SK-N-SH (cell line): ENCODE data around the gene NSMCE3. TPM values are rescaled to one million over a fixed set of nuclear protein-coding genes. Genes with fewer than 3 reads are reported as not detected.

Source experiments
- CTCF ChIA-PET: fragments of 300-600, 350-600 bp; formaldehyde crosslinking; extraction: SDS; loops from one replicate; lab custom pipeline; 2021; lab: Yijun Ruan, JAX
- POLR2A ChIA-PET: fragments of 350-600 bp; sonication (Branson Sonifier 250); formaldehyde crosslinking; extraction: SDS; loops from one replicate; lab custom pipeline; 2020; ENCODE audit warnings: antibody characterized with exemption, inconsistent platforms; lab: Yijun Ruan, JAX
- DNase-seq: peaks from one replicate; pipeline ENCODE4 v3.0.0; 2012
- H2AFZ ChIP-seq: fragments of 200-600 bp; sonication (generic); 2 replicates; pipeline ENCODE4 v1.8.1; 2016; ENCODE audit warnings: antibody characterized with exemption, mild to moderate bottlenecking, low read depth
- H3F3A ChIP-seq: fragments of 200-600 bp; sonication (generic); replicated peaks from 2 replicates; pipeline ENCODE3; 2016; ENCODE audit warnings: antibody characterized with exemption, mild to moderate bottlenecking; ENCODE audit not compliant: insufficient read depth
- H3K27ac ChIP-seq, 2 experiments: fragments of 200-500 bp in 1 of 2; fragments of 200-600 bp in 1 of 2; sonication (Bioruptor generic) in 1 of 2; sonication (generic), shearing (Covaris generic) in 1 of 2; 2 replicates each; pipeline versions ENCODE4 v1.5.1 to v1.6.1; 2014 to 2016; ENCODE audit warnings: low read depth in 2 of 2, inconsistent platforms in 1 of 2, low read length in 1 of 2, mild to moderate bottlenecking in 1 of 2, mixed read lengths in 1 of 2
- H3K27me3 ChIP-seq: fragments of 200-600 bp; sonication (generic), shearing (Covaris generic); 2 replicates; pipeline ENCODE4 v1.6.1; 2016; ENCODE audit warnings: mixed run types; ENCODE audit not compliant: insufficient read depth
- H3K36me3 ChIP-seq, 2 experiments: fragments of 200-500 bp in 1 of 2; fragments of 200-600 bp in 1 of 2; sonication (Bioruptor generic) in 1 of 2; sonication (generic) in 1 of 2; replicated peaks in 1 of 2; 2 replicates each; pipeline versions ENCODE3 to v1.5.1; 2014 to 2016; ENCODE audit warnings: low read length in 1 of 2, mild to moderate bottlenecking in 1 of 2; ENCODE audit not compliant: insufficient read depth in 2 of 2, control insufficient read depth in 1 of 2
- H3K4me1 ChIP-seq, 2 experiments: fragments of 200-500 bp in 1 of 2; fragments of 200-600 bp in 1 of 2; sonication (Bioruptor generic) in 1 of 2; sonication (generic), shearing (Covaris generic) in 1 of 2; 2 replicates each; pipeline versions ENCODE4 v1.5.1 to v1.6.1; 2014 to 2016; ENCODE audit warnings: low read depth in 1 of 2, low read length in 1 of 2, mixed run types in 1 of 2; ENCODE audit not compliant: insufficient read depth in 2 of 2, control insufficient read depth in 1 of 2
- H3K4me2 ChIP-seq: fragments of 200-600 bp; sonication (generic), shearing (Covaris generic); 2 replicates; pipeline ENCODE4 v1.6.1; 2017; ENCODE audit warnings: mixed run types
- H3K4me3 ChIP-seq, 2 experiments: fragments of 200-500 bp in 1 of 2; fragments of 200-600 bp in 1 of 2; sonication (Bioruptor generic) in 1 of 2; sonication (generic), shearing (Covaris generic) in 1 of 2; 2 replicates each; pipeline versions ENCODE4 v1.5.1 to v1.8.1; 2014 to 2016; ENCODE audit warnings: low read depth in 2 of 2, inconsistent platforms in 1 of 2, low read length in 1 of 2, mild to moderate bottlenecking in 1 of 2, mixed read lengths in 1 of 2, moderate library complexity in 1 of 2
- H3K79me2 ChIP-seq: fragments of 200-600 bp; sonication (generic); 2 replicates; pipeline ENCODE4 v1.8.1; 2017; ENCODE audit warnings: mild to moderate bottlenecking; ENCODE audit not compliant: insufficient read depth
- H3K9ac ChIP-seq: fragments of 200-600 bp; sonication (generic); 2 replicates; pipeline ENCODE4 v1.6.1; 2017; ENCODE audit warnings: mixed run types
- H3K9me2 ChIP-seq: fragments of 200-600 bp; sonication (generic); 2 replicates; pipeline ENCODE4 v1.6.1; 2017; ENCODE audit warnings: mixed run types
- H3K9me3 ChIP-seq: fragments of 200-600 bp; sonication (generic); 2 replicates; pipeline ENCODE4 v1.6.1; 2017; ENCODE audit warnings: mixed run types, mild to moderate bottlenecking, moderate library complexity
- H4K20me1 ChIP-seq: fragments of 200-600 bp; sonication (generic); 2 replicates; pipeline ENCODE4 v1.6.1; 2017; ENCODE audit warnings: mild to moderate bottlenecking, mixed run types; ENCODE audit not compliant: insufficient read depth
- CHD2 ChIP-seq: fragments of 150-350 bp; IDR thresholded peaks from 2 replicates; pipeline ENCODE4 v1.6.1; 2018; ENCODE audit warnings: low read length; ENCODE audit not compliant: partially characterized antibody
- FOXJ3 ChIP-seq: sonication (generic); formaldehyde crosslinking; IDR thresholded peaks from 2 replicates; pipeline ENCODE4 v1.5.1; 2020; ENCODE audit warnings: mild to moderate bottlenecking, missing genetic modification reagents
- FOXM1 ChIP-seq: IDR thresholded peaks from 2 replicates; pipeline ENCODE4 v1.4.0; 2012; ENCODE audit warnings: low read depth, mild to moderate bottlenecking
- GATA2 ChIP-seq: sonication (generic); formaldehyde crosslinking; IDR thresholded peaks from 2 replicates; pipeline ENCODE4 v1.5.0; 2020; ENCODE audit warnings: mild to moderate bottlenecking, missing genetic modification reagents
- MEF2A ChIP-seq: IDR thresholded peaks from 2 replicates; pipeline ENCODE4 v1.4.0; 2012; ENCODE audit warnings: low read depth, borderline replicate concordance
- RAD21 ChIP-seq: IDR thresholded peaks from 2 replicates; pipeline ENCODE4 v1.6.1; 2012; ENCODE audit warnings: mild to moderate bottlenecking, low read length
- RCOR1 ChIP-seq: fragments of 150-350 bp; IDR thresholded peaks from 2 replicates; pipeline ENCODE4 v1.6.1; 2017; ENCODE audit warnings: antibody characterized with exemption, low read length
- RFX5 ChIP-seq: IDR thresholded peaks from 2 replicates; pipeline ENCODE4 v1.6.1; 2012; ENCODE audit warnings: mild to moderate bottlenecking, improper control_type of control experiment, low read length
- SIN3A ChIP-seq: IDR thresholded peaks from 2 replicates; pipeline ENCODE4 v1.6.1; 2012; ENCODE audit warnings: low read depth, mild to moderate bottlenecking, low read length, moderate library complexity, borderline replicate concordance
- TEAD4 ChIP-seq: IDR thresholded peaks from 2 replicates; pipeline ENCODE4 v1.4.0; 2012; ENCODE audit warnings: mild to moderate bottlenecking, borderline replicate concordance; ENCODE audit not compliant: insufficient read depth
- YY1 ChIP-seq: IDR thresholded peaks from 2 replicates; pipeline ENCODE4 v1.4.0; 2012; ENCODE audit warnings: low read depth, mild to moderate bottlenecking
- WGBS: methylation state at CpG from one replicate; pipeline ENCODE4 v1.1.6; 2017; ENCODE audit warnings: low lambda C conversion rate; 5-methylcytosine and 5-hydroxymethylcytosine counted together
- polyA plus RNA-seq, 3 experiments: library from polyadenylated mRNA; depleted of rRNA; stranded (reverse); fragments of >200 nt; gene quantifications; 2 replicates each; pipeline ENCODE4 v1.2.3, GENCODE V29; 2012
- TF ChIP-seq, protein P1 (sequence below): fragments of 200-600 bp; sonication (generic); IDR thresholded peaks from 2 replicates; pipeline ENCODE4 v1.6.1; 2017; ENCODE audit warnings: antibody characterized with exemption, mild to moderate bottlenecking, moderate library complexity

NSMCE3 gene
- polyA plus RNA-seq, 1 of the 3 experiments (the other 2 are of a cell fraction): 5.5 TPM

- H3K4me3 ChIP-seq: peak overlapping the region; percentile 82 to 97
- ChIA-PET CTCF (interaction anchor here (0.6 to 1.8 kb wide), 3 partner anchors 36 to 129 kb away, joined by 3 to 4 read pairs (median 3); no protein-coding TSS in a partner anchor), POLR2A (interaction anchor here (0.6 to 0.7 kb wide), 2 partner anchors 72 to 148 kb away, joined by 3 to 4 read pairs; no protein-coding TSS in a partner anchor)
- H3K27me3 ChIP-seq: no peaks in the 10 kb centered on the region
- no peaks in the 10 kb centered on the region for H3K9me2 ChIP-seq
- 3% methylated on average over 28 of the region's 35 CpGs for WGBS
- peaks cover 7% of the 10 kb centered on the region for H3F3A ChIP-seq
- peak overlapping the region; percentile 95 for H3K4me2 ChIP-seq
- peak; percentile 49 for DNase-seq
- TF ChIP-seq SIN3A: no peak
- TF ChIP-seq YY1: peak; percentile 11; the same call in 1 of the 2 replicates
- peak overlapping the region; percentile 66 to 96; a peak in 3 of 4 replicates for H3K27ac ChIP-seq
- peak overlapping the region; percentile 75 for H3K9ac ChIP-seq
- no peaks in the 10 kb centered on the region for H3K9me3 ChIP-seq
- peaks cover 15 to 16% of the 10 kb centered on the region in 2 experiments; a peak in 3 of 4 replicates for H3K4me1 ChIP-seq
- H3K79me2 ChIP-seq: peaks cover 22% of the 10 kb centered on the region
- no peaks in the 10 kb centered on the region for H4K20me1 ChIP-seq
- no peaks in the 10 kb centered on the region for H3K36me3 ChIP-seq
- peak overlapping the region; percentile 99 for H2AFZ ChIP-seq
Measured at GRCh38 chr15:29268706-29269484, 727 bp downstream of the NSMCE3 start.

GRCh38 chr15:29266052-29266582 lies 3.5 kb downstream of the NSMCE3 start:
- Histone ChIP-seq H2AFZ (no peak overlapping the region), H3K27me3 (no peaks in the 10 kb centered on the region), H3K4me2 (no peak overlapping the region), H3K79me2 (peaks cover 22% of the 10 kb centered on the region), H3K9me3 (no peaks in the 10 kb centered on the region), H3K27ac (no peak overlapping the region), H3K4me3 (no peak overlapping the region)
- WGBS: 100% methylated on average over 1 of the region's 1 CpG
- POLR2A ChIA-PET: no interaction called here
- TF ChIP-seq RFX5: no peak
- no peak for TF ChIP-seq GATA2
- TF ChIP-seq FOXM1: no peak
- no peak for TF ChIP-seq RAD21
- TF ChIP-seq CHD2: no peak
- no peak for TF ChIP-seq RCOR1
- TF ChIP-seq, all 33 proteins: peak for 0
- H3F3A ChIP-seq: peaks cover 5% of the 10 kb centered on the region
- no peaks in the 10 kb centered on the region for H4K20me1 ChIP-seq
- CTCF ChIA-PET: no interaction called here
- H3K4me1 ChIP-seq: peaks cover 15% of the 10 kb centered on the region in 2 experiments; a peak in 3 of 4 replicates
- H3K9ac ChIP-seq: no peak overlapping the region
- no peaks in the 10 kb centered on the region for H3K9me2 ChIP-seq
- no peaks in the 10 kb centered on the region for H3K36me3 ChIP-seq
- no peak for DNase-seq

DNA sequence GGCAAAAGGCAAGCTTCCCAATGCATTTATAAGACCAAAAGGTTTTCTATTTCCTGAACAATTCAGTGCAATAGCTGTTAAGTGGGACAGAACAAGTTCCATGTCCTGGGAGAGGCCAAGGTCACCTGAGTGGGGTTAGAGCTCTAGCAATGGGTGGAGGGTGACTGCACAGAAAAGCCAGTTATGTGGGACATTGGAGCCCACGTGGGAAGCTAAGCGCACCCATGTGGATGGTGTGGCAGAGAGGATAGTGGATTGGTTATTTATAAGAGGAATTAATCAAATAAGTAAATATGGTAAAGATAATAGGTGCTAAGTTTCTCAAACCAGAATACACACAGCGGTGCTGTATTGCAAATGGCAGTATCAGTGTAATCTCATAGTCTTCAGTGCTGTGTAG lies 6.3 kb downstream of the NSMCE3 start:
- no peak for DNase-seq
- no peaks in the 10 kb centered on the region for H3K36me3 ChIP-seq
- H3K9me3 ChIP-seq: no peaks in the 10 kb centered on the region
- H3K27ac ChIP-seq: no peak overlapping the region
- H3K4me3 ChIP-seq: no peak overlapping the region
- no peaks in the 10 kb centered on the region for H4K20me1 ChIP-seq
- H3K4me2 ChIP-seq: no peak overlapping the region
- no peak for TF ChIP-seq FOXJ3
- no peak for TF ChIP-seq FOXM1
- no peak for TF ChIP-seq TEAD4
- TF ChIP-seq CHD2: no peak
- TF ChIP-seq, protein P1, sequence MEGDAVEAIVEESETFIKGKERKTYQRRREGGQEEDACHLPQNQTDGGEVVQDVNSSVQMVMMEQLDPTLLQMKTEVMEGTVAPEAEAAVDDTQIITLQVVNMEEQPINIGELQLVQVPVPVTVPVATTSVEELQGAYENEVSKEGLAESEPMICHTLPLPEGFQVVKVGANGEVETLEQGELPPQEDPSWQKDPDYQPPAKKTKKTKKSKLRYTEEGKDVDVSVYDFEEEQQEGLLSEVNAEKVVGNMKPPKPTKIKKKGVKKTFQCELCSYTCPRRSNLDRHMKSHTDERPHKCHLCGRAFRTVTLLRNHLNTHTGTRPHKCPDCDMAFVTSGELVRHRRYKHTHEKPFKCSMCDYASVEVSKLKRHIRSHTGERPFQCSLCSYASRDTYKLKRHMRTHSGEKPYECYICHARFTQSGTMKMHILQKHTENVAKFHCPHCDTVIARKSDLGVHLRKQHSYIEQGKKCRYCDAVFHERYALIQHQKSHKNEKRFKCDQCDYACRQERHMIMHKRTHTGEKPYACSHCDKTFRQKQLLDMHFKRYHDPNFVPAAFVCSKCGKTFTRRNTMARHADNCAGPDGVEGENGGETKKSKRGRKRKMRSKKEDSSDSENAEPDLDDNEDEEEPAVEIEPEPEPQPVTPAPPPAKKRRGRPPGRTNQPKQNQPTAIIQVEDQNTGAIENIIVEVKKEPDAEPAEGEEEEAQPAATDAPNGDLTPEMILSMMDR: no peak
- TF ChIP-seq MEF2A: no peak
- no peaks in the 10 kb centered on the region for H3K9me2 ChIP-seq
- no peak overlapping the region for H3K9ac ChIP-seq
- H3F3A ChIP-seq: no peaks in the 10 kb centered on the region
- peaks cover 11% of the 10 kb centered on the region for H3K79me2 ChIP-seq
- ChIA-PET CTCF (interaction anchor here (1.4 kb wide), 1 partner anchor 55 kb away, joined by 4 read pairs; no protein-coding TSS in a partner anchor), POLR2A (no interaction called here)
- no peak overlapping the region for H2AFZ ChIP-seq
- peaks cover 6 to 9% of the 10 kb centered on the region in 2 experiments; a peak in 3 of 4 replicates for H3K4me1 ChIP-seq
- 75% methylated on average over 3 of the region's 3 CpGs for WGBS
- H3K27me3 ChIP-seq: no peaks in the 10 kb centered on the region
